Upper lobe of left lung (tissue), 6 donors: Measurements from ENCODE around the gene IL21R. TPM values are rescaled to one million over a fixed set of nuclear protein-coding genes. Genes with fewer than 3 reads are reported as not detected.

Source experiments
- ATAC-seq, 2 donors: fragments of 200-7000 bp; cut with Tn5 transposase; one replicate each; pipeline ENCODE4 v1.9.1; 2022; ENCODE audit warnings: mild to moderate bottlenecking in 2 of 2, moderate library complexity in 2 of 2; ENCODE audit not compliant: low FRiP score in 2 of 2
- DNase-seq, 2 donors: peaks; one replicate each; pipeline ENCODE4 v3.0.0-alpha.2; 2019 to 2020
- H3K27ac ChIP-seq, 4 donors: fragments of 200-600 bp; sonication (generic); one replicate each; pipeline ENCODE4 v1.5.1; 2016 to 2019
- H3K27me3 ChIP-seq, 4 donors: fragments of 200-600 bp; sonication (generic); one replicate each; pipeline ENCODE4 v1.5.1; 2017 to 2019
- H3K36me3 ChIP-seq, 4 donors: fragments of 200-600 bp; sonication (generic); one replicate each; pipeline ENCODE4 v1.5.1; 2016 to 2019
- H3K4me1 ChIP-seq, 4 donors: fragments of 200-600 bp; sonication (generic); one replicate each; pipeline ENCODE4 v1.5.1; 2018 to 2019
- H3K4me3 ChIP-seq, 4 donors: fragments of 200-600 bp; sonication (generic); one replicate each; pipeline ENCODE4 v1.5.1; 2017 to 2019; ENCODE audit warnings: mild to moderate bottlenecking in 2 of 4, moderate library complexity in 1 of 4
- H3K9me3 ChIP-seq, 4 donors: fragments of 200-600 bp; sonication (generic); one replicate each; pipeline ENCODE4 v1.5.1; 2018 to 2019
- EP300 ChIP-seq, 4 donors: sonication (generic); formaldehyde crosslinking; IDR thresholded peaks; one replicate each; pipeline ENCODE4 v1.5.1; 2017; ENCODE audit warnings: antibody characterized with exemption in 4 of 4, control low read depth in 2 of 4
- POLR2A ChIP-seq, 4 donors: fragments of 450-650 bp; IDR thresholded peaks; one replicate each; pipeline ENCODE4 v1.5.1; 2016 to 2017; ENCODE audit warnings: antibody characterized with exemption in 4 of 4, mild to moderate bottlenecking in 2 of 4
- POLR2AphosphoS5 ChIP-seq, 2 donors: sonication (generic); formaldehyde crosslinking; IDR thresholded peaks; one replicate each; pipeline ENCODE4 v1.5.1; 2017; ENCODE audit warnings: antibody characterized with exemption in 2 of 2
- WGBS, 2 donors: methylation state at CpG; one replicate each; pipeline ENCODE4 v1.1.5; 2017 to 2018; 5-methylcytosine and 5-hydroxymethylcytosine counted together
- total RNA-seq, 6 donors: library from RNA; depleted of rRNA in 4 of 6; stranded (reverse); fragments of >200 nt in 4 of 6; gene quantifications; one replicate each; pipeline versions ENCODE4 v1.1.0 to v1.2.1, GENCODE V29; 2016 to 2021
- TF ChIP-seq, protein P1 (sequence below), 6 experiments: fragments of 450-650 bp in 4 of 6; fragments of 200-600 bp in 2 of 6; sonication (generic) in 2 of 6; IDR thresholded peaks; one replicate each; pipeline ENCODE4 v1.5.1; 2016 to 2019; ENCODE audit warnings: antibody characterized with exemption in 6 of 6
- donor health status: DM: no; HTN: no; CAD: no; lungs with moderate emphysema.
- donor health status: DM: no; HTN: yes; CAD: no; lungs with severe emphysema.

The IL21R gene
- total RNA-seq, 6 donors from 2014 or later: 2.0 to 10.1 (median 3.6) TPM

- Histone ChIP-seq H3K27me3 (no peaks in the 10 kb centered on the region), H3K27ac (peak overlapping the region in 2 of 4 donors; percentile 44 to 61), H3K9me3 (peaks cover 0 to 6% (median 0%) of the 10 kb centered on the region in 4 donors), H3K4me3 (no peak overlapping the region), H3K4me1 (no peaks in the 10 kb centered on the region), H3K36me3 (no peaks in the 10 kb centered on the region)
- TF ChIP-seq, protein P1, sequence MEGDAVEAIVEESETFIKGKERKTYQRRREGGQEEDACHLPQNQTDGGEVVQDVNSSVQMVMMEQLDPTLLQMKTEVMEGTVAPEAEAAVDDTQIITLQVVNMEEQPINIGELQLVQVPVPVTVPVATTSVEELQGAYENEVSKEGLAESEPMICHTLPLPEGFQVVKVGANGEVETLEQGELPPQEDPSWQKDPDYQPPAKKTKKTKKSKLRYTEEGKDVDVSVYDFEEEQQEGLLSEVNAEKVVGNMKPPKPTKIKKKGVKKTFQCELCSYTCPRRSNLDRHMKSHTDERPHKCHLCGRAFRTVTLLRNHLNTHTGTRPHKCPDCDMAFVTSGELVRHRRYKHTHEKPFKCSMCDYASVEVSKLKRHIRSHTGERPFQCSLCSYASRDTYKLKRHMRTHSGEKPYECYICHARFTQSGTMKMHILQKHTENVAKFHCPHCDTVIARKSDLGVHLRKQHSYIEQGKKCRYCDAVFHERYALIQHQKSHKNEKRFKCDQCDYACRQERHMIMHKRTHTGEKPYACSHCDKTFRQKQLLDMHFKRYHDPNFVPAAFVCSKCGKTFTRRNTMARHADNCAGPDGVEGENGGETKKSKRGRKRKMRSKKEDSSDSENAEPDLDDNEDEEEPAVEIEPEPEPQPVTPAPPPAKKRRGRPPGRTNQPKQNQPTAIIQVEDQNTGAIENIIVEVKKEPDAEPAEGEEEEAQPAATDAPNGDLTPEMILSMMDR (IDR thresholded peaks at IDR 0.05): no peak
- peak in 1 of 4 donors; percentile 36 for TF ChIP-seq POLR2A (IDR thresholded peaks at IDR 0.05)
- DNase-seq (peak in 1 of 2 donors; percentile 49), ATAC-seq (peak; percentile 19 to 88)
- 54 to 67% methylated on average over 13 to 15 of the region's 15 CpGs for WGBS, 2 donors
Measured at GRCh38 chr16:27383556-27384243, 18.3 kb upstream of the IL21R start.

DNA sequence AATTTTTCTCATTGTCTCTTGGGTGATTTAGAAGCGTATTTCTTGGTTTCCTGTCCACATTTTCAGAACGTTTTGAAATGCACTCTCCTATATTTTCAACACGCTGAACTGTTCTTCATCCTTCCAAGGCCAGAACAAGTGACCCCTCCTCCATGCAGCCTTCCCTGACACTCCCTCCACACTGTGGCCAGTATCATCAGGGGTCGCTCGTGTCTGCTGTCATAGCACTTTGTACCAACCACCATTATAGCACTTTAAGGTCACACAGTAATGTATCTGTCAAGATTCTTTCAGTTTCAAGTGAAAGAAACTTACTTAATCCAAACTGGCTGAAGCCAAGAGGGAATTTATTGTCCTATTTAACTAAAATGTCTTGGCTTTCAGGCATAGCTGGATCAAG lies 17.5 kb upstream of the IL21R start:
- Histone ChIP-seq H3K9me3 (peaks cover 0 to 6% (median 0%) of the 10 kb centered on the region in 4 donors), H3K36me3 (no peaks in the 10 kb centered on the region), H3K4me1 (no peaks in the 10 kb centered on the region), H3K4me3 (no peak overlapping the region), H3K27ac (no peak overlapping the region), H3K27me3 (no peaks in the 10 kb centered on the region)
- WGBS, 2 donors: 63 to 67% methylated on average over 5 of the region's 5 CpGs
- TF ChIP-seq, protein P1 (IDR thresholded peaks at IDR 0.05): no peak
- no peak for TF ChIP-seq EP300 (IDR thresholded peaks at IDR 0.05)
- TF ChIP-seq POLR2A (IDR thresholded peaks at IDR 0.05): no peak
- TF ChIP-seq POLR2AphosphoS5 (IDR thresholded peaks at IDR 0.05): no peak
- DNase-seq: no peak
- ATAC-seq: no peak

- ATAC-seq (no peak), DNase-seq (no peak)
- no peaks in the 10 kb centered on the region for H3K4me1 ChIP-seq
- WGBS, 2 donors: 86 to 94% methylated on average over 7 of the region's 7 CpGs
- H3K9me3 ChIP-seq: peaks cover 0 to 6% (median 0%) of the 10 kb centered on the region in 4 donors
- TF ChIP-seq, protein P1 (IDR thresholded peaks at IDR 0.05): no peak
- no peak for TF ChIP-seq EP300 (IDR thresholded peaks at IDR 0.05)
- no peak for TF ChIP-seq POLR2A (IDR thresholded peaks at IDR 0.05)
- no peak for TF ChIP-seq POLR2AphosphoS5 (IDR thresholded peaks at IDR 0.05)
- no peaks in the 10 kb centered on the region for H3K27me3 ChIP-seq
- no peak overlapping the region for H3K27ac ChIP-seq
- no peaks in the 10 kb centered on the region for H3K36me3 ChIP-seq
- no peak overlapping the region for H3K4me3 ChIP-seq
Measured at GRCh38 chr16:27385398-27385797, 16.6 kb upstream of the IL21R start.

DNA sequence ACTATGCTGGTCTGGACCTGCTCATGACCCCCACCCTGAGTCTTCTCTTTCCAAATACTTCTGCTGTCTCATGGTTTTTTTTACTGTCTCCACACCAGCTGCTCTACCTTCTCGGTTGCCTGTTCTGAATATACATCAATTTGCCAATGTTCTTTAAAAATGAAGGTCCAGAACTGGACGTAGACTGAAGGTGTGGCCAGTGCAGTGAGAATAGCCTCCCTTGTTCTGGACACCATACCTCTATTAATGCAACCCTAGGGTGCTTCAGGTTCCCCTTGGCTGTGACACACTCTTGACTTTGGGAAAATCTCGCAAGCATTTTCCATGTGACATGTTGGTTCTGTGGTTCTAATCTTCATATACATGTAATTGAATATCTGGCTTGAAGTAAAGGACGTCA lies 15.3 kb upstream of the IL21R start:
- TF ChIP-seq, protein P1 (IDR thresholded peaks at IDR 0.05): no peak
- TF ChIP-seq EP300 (IDR thresholded peaks at IDR 0.05): no peak
- TF ChIP-seq POLR2AphosphoS5 (IDR thresholded peaks at IDR 0.05): no peak
- TF ChIP-seq POLR2A (IDR thresholded peaks at IDR 0.05): no peak
- DNase-seq (no peak), ATAC-seq (no peak)
- Histone ChIP-seq H3K4me1 (no peaks in the 10 kb centered on the region), H3K36me3 (no peaks in the 10 kb centered on the region), H3K9me3 (peaks cover 0 to 6% (median 0%) of the 10 kb centered on the region in 4 donors), H3K27ac (no peak overlapping the region), H3K27me3 (no peaks in the 10 kb centered on the region), H3K4me3 (no peak overlapping the region)
- 81 to 83% methylated on average over 4 of the region's 4 CpGs for WGBS, 2 donors

DNA sequence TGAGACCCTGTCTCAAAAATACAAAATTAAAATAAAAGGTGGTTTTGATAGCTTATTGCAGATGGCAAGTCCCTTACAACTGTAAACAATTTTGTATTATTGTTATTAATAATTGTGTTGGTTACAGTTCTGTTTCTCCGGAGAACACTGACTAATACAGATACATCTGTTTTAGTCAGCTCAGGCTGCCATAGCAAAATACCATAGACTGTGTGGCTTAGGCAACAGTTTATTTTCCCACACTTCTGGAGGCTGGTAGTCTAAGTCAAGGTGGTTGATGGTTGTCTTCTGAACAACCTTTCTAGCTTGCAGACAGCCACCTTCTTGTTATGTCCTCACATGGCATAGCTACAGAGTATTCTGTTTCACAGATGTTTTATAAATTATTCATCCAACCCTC lies 14.2 kb upstream of the IL21R start:
- DNase-seq (no peak), ATAC-seq (no peak)
- Histone ChIP-seq H3K27ac (no peak overlapping the region), H3K9me3 (peaks cover 2 to 8% (median 5%) of the 10 kb centered on the region in 4 donors), H3K36me3 (no peaks in the 10 kb centered on the region), H3K27me3 (no peaks in the 10 kb centered on the region), H3K4me3 (no peak overlapping the region), H3K4me1 (no peaks in the 10 kb centered on the region)
- 89 to 96% methylated on average over 1 of the region's 1 CpG for WGBS, 2 donors
- TF ChIP-seq POLR2A (IDR thresholded peaks at IDR 0.05): no peak
- no peak for TF ChIP-seq POLR2AphosphoS5 (IDR thresholded peaks at IDR 0.05)
- no peak for TF ChIP-seq EP300 (IDR thresholded peaks at IDR 0.05)
- TF ChIP-seq, protein P1 (IDR thresholded peaks at IDR 0.05): no peak
